Stimulated activated naive CD4-positive, alpha-beta T cell treated with Interleukin-2 at 50 U/mL for 16 hours (primary cell): Measurements from ENCODE around the gene AQP6.

ENCODE experiments used
- DNase-seq: peaks from one replicate; lab custom pipeline; 2025; lab: John Stamatoyannopoulos, UW

Gene AQP6

GRCh38 chr12:49955899-49956662 lies 16.7 kb upstream of the AQP6 start:
- DNase-seq = no peak

- no peak for DNase-seq
Observed at GRCh38 chr12:49956663-49957569, 15.8 kb upstream of the AQP6 start.

- no peak for DNase-seq
Observed at GRCh38 chr12:49957570-49957967, 15.2 kb upstream of the AQP6 start.

- DNase-seq = no peak
Observed at GRCh38 chr12:49959685-49960473, 12.9 kb upstream of the AQP6 start.

- DNase-seq = no peak
Observed at GRCh38 chr12:49960474-49961110, 12.2 kb upstream of the AQP6 start.

- no peak for DNase-seq
Observed at GRCh38 chr12:49961111-49961922, 11.4 kb upstream of the AQP6 start, which contains the start of gene AQP5. AQP5 (plus strand) TSS chr12:49961872; CDS start chr12:49962018, 146 bp downstream.

GRCh38 chr12:49961993-49962764 lies 10.6 kb upstream of the AQP6 start:
- no peak for DNase-seq

GRCh38 chr12:49962861-49963765 lies 9.6 kb upstream of the AQP6 start:
- no peak for DNase-seq

- DNase-seq = no peak
Observed at GRCh38 chr12:49963976-49964815, 8.6 kb upstream of the AQP6 start.

- DNase-seq = no peak
Observed at GRCh38 chr12:49964849-49965624, 7.7 kb upstream of the AQP6 start.

- no peak for DNase-seq
Observed at GRCh38 chr12:49965836-49966235, 6.9 kb upstream of the AQP6 start.

- no peak for DNase-seq
Observed at GRCh38 chr12:49966511-49967041, 6.2 kb upstream of the AQP6 start.

GRCh38 chr12:49967042-49967776 lies 5.5 kb upstream of the AQP6 start:
- peak; percentile 86 for DNase-seq

GRCh38 chr12:49967777-49968250 lies 4.9 kb upstream of the AQP6 start:
- DNase-seq = no peak

GRCh38 chr12:49968471-49968870 lies 4.3 kb upstream of the AQP6 start:
- no peak for DNase-seq

GRCh38 chr12:49969027-49969426 lies 3.7 kb upstream of the AQP6 start:
- DNase-seq = no peak
